Panc1 (cell line): ENCODE results near the gene NCAPH2.

Source experiments
- CTCF ChIP-seq: fragments of 450-650 bp; IDR thresholded peaks from 2 replicates; pipeline ENCODE4 v1.5.1; 2017; ENCODE audit warnings: mild to moderate bottlenecking
- POLR2AphosphoS5 ChIP-seq: IDR thresholded peaks from 2 replicates; pipeline ENCODE4 v1.6.1; 2012; ENCODE audit warnings: mild to moderate bottlenecking, low read depth, low read length, moderate library complexity
- REST ChIP-seq, 2 experiments: IDR thresholded peaks; 2 replicates each; pipeline ENCODE4 v1.6.1; 2011 to 2012; ENCODE audit warnings: low read depth in 2 of 2, control low read depth in 1 of 2, low read length in 1 of 2, mild to moderate bottlenecking in 1 of 2, moderate library complexity in 1 of 2; ENCODE audit not compliant: insufficient read depth in 1 of 2
- SIN3A ChIP-seq: IDR thresholded peaks from 2 replicates; pipeline ENCODE4 v1.6.1; 2012; ENCODE audit warnings: low read depth, mild to moderate bottlenecking, low read length, moderate library complexity, borderline replicate concordance; ENCODE audit not compliant: insufficient read depth

- TF ChIP-seq CTCF (no peak), POLR2AphosphoS5 (no peak), REST (IDR thresholded peaks at IDR 0.05; ENCODE audit: insufficient read depth in 1 of 2, low read depth in 2 of 2, low read length in 1 of 2) (no peak), SIN3A (no peak)
These were observed 28.3 kb upstream of the NCAPH2 start for GRCh38 chr22:50479721-50480120.
